GM21367 (cell line): ENCODE data around the gene ANTKMT.

Source experiments
- ATAC-seq: cut with Tn5 transposase; IDR thresholded peaks from one replicate; pipeline ENCODE4 v1.9.1; 2021; ENCODE audit not compliant: unreplicated experiment

The ANTKMT gene

GRCh38 chr16:726188-726437 is 5.2 kb downstream of the ANTKMT start:
- ATAC-seq: no peak

GRCh38 chr16:726438-727290 is 5.7 kb downstream of the ANTKMT start, which contains the start of the genes CCDC78 and HAGHL:
CCDC78 (minus strand) TSS chr16:726443; CDS start chr16:726367, 76 bp downstream.
HAGHL (plus strand) TSS chr16:727106; CDS start chr16:727510, 404 bp downstream.
- no peak for ATAC-seq

- no peak for ATAC-seq
Observed at GRCh38 chr16:727291-727977, 6.5 kb downstream of the ANTKMT start.

- no peak for ATAC-seq
Observed at GRCh38 chr16:728131-728889, 7.4 kb downstream of the ANTKMT start.

GRCh38 chr16:728890-729744 is 8.2 kb downstream of the ANTKMT start:
- no peak for ATAC-seq

GRCh38 chr16:729768-730665 is 9.1 kb downstream of the ANTKMT start:
- ATAC-seq: no peak

- no peak for ATAC-seq
Observed at GRCh38 chr16:730666-731509, 9.9 kb downstream of the ANTKMT start.

- ATAC-seq: no peak
Observed at GRCh38 chr16:732332-732731, 11.4 kb downstream of the ANTKMT start.

GRCh38 chr16:732936-733335 is 12.0 kb downstream of the ANTKMT start:
- no peak for ATAC-seq

GRCh38 chr16:733382-734207 is 12.6 kb downstream of the ANTKMT start:
- no peak for ATAC-seq

- ATAC-seq: no peak
Observed at GRCh38 chr16:734208-734980, 13.4 kb downstream of the ANTKMT start.

GRCh38 chr16:734981-735881 is 14.3 kb downstream of the ANTKMT start:
- no peak for ATAC-seq

GRCh38 chr16:735982-736453 is 15.1 kb downstream of the ANTKMT start:
- ATAC-seq: no peak

GRCh38 chr16:736936-737481 is 16.1 kb downstream of the ANTKMT start:
- no peak for ATAC-seq

GRCh38 chr16:739560-740458 is 18.9 kb downstream of the ANTKMT start:
- ATAC-seq: no peak
